ENCODE results near the gene ARFGAP2. TPM values are rescaled to one million over a fixed set of nuclear protein-coding genes. Genes with fewer than 3 reads are reported as not detected.

Gene ARFGAP2
- polyA plus RNA-seq, 4 donors = 53.0 to 73.1 (median 64.4) TPM

DNA sequence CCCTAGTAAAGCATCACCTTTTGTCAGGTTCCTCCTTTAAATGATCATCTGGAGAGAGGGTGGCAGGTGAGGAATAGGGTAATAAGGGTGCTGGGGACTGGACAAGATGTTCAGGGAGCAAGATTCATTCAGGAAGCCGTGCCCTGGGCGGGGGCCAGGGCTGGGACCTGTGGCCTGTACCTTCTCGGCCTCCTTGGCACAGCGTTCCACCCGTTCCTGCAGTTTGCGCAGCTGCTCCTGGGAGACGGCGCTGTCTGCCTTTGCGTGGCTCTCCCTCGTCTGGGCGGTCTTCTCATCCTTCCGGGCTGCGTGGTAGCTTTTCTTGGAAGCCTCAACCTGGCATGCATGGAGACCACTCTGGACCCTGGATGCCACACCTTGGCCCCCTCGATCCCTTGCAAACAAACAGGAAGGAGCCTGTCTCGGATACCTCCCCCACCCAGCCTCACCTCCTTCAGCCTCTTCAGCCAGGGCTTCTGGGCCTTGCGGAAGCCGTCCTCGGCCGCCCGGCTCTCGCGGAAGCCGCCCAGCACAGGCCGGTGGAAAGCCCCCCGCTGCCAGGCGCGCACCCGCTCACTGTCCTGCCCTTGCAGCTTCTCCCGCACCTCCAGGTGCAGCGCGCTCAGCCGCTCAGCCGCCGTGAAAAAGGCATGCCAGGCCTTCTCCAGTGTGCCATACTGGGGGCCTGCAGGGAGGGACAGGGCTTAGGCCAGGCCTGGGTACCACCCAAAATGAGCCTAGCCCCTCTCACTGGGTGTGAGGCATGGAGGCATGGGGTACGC lies 3.5 kb upstream of the ARFGAP2 start:
- Histone ChIP-seq H3K27me3 (ENCODE audit: control insufficient read depth in 3 of 3, insufficient read depth in 3 of 3, low read length in 3 of 3) (peaks cover 0 to 4% (median 0%) of the 10 kb centered on the region in 3 donors), H3K4me1 (ENCODE audit: control insufficient read depth in 3 of 3, insufficient read depth in 2 of 3, low read depth in 1 of 3, low read length in 2 of 3) (peaks cover 2 to 43% (median 6%) of the 10 kb centered on the region in 3 donors), H3K9me3 (ENCODE audit: control insufficient read depth in 2 of 2, insufficient read depth in 1 of 2, low read depth in 1 of 2, low read length in 1 of 2) (no peaks in the 10 kb centered on the region), H3K36me3 (ENCODE audit: control insufficient read depth in 3 of 3, insufficient read depth in 2 of 3, low read depth in 1 of 3, low read length in 3 of 3) (peaks cover 0 to 75% (median 0%) of the 10 kb centered on the region in 3 donors), H3K4me3 (ENCODE audit: low read depth in 1 of 3, low read length in 3 of 3) (no peak overlapping the region), H3K27ac (ENCODE audit: low read depth in 1 of 3, low read length in 2 of 3) (no peak overlapping the region)
- 93 to 95% (median 94%) methylated on average over 35 of the region's 35 CpGs for WGBS, 3 donors
- DNase-seq (no peak), FAIRE-seq (no peak)

- 93 to 100% (median 94%) methylated on average over 1 of the region's 1 CpG for WGBS, 3 donors
- FAIRE-seq (no peak), DNase-seq (peak; percentile 52 to 53)
- H3K36me3 ChIP-seq (ENCODE audit: control insufficient read depth in 3 of 3, insufficient read depth in 2 of 3, low read depth in 1 of 3, low read length in 3 of 3) = peaks cover 0 to 80% (median 0%) of the 10 kb centered on the region in 3 donors
- peaks cover 2 to 41% (median 6%) of the 10 kb centered on the region in 3 donors for H3K4me1 ChIP-seq (ENCODE audit: control insufficient read depth in 3 of 3, insufficient read depth in 2 of 3, low read depth in 1 of 3, low read length in 2 of 3)
- H3K9me3 ChIP-seq (ENCODE audit: control insufficient read depth in 2 of 2, insufficient read depth in 1 of 2, low read depth in 1 of 2, low read length in 1 of 2) = no peaks in the 10 kb centered on the region
- no peaks in the 10 kb centered on the region for H3K27me3 ChIP-seq (ENCODE audit: control insufficient read depth in 3 of 3, insufficient read depth in 3 of 3, low read length in 3 of 3)
- no peak overlapping the region for H3K4me3 ChIP-seq (ENCODE audit: low read depth in 1 of 3, low read length in 3 of 3)
- no peak overlapping the region for H3K27ac ChIP-seq (ENCODE audit: low read depth in 1 of 3, low read length in 2 of 3)
These were observed 2.9 kb upstream of the ARFGAP2 start for GRCh38 chr11:47179655-47179991.

DNA sequence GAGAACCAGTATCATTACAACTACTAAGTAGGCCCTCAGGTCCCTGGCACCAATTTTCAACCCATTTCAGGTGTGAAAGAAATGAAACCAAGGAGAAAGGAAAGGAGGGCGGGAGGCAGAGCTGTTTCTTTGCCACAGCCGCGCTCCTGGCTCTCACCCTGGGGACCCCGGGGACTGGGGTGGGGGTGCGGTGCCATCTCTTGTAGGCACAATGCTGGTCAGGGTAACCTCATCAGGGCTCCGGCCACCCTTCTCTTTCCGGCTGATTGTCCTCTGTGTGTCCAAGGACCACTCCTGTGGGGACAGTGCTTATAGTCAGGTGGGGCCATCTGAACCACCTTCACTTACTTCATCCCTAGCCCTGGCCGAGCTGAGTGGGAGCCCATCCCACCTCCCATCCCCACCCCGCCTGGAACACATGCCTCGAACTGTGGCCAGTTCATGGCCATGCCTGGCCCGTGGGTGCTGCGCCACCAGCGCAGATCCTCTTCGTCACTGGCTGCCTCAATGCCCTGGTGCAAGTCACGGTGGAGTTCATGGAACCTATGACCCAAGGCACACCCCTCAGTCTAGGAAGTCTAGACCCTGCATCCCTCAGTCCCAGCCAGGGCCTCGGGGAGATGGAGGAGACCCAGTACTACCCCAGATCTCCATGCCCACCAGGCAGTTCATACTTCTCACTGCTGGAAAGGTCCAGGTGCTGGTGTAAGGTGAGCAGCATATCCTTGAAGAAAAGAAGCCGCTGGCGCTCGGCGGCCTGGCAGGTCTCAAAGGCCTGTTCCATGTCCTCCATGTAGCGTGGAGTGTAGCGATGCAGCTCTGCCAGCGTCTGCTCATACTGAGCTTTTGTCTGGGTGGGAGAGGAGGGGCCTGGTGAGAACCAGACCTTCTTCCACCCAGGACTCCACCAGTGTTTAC lies 2.3 kb upstream of the ARFGAP2 start:
- no peaks in the 10 kb centered on the region for H3K27me3 ChIP-seq (ENCODE audit: control insufficient read depth in 3 of 3, insufficient read depth in 3 of 3, low read length in 3 of 3)
- DNase-seq (no peak), FAIRE-seq (no peak)
- H3K36me3 ChIP-seq (ENCODE audit: control insufficient read depth in 3 of 3, insufficient read depth in 2 of 3, low read depth in 1 of 3, low read length in 3 of 3) = peaks cover 0 to 77% (median 2%) of the 10 kb centered on the region in 3 donors
- peak overlapping the region in 1 of 3 donors; percentile 84 for H3K27ac ChIP-seq (ENCODE audit: low read depth in 1 of 3, low read length in 2 of 3)
- no peak overlapping the region for H3K4me3 ChIP-seq (ENCODE audit: low read depth in 1 of 3, low read length in 3 of 3)
- no peaks in the 10 kb centered on the region for H3K9me3 ChIP-seq (ENCODE audit: control insufficient read depth in 2 of 2, insufficient read depth in 1 of 2, low read depth in 1 of 2, low read length in 1 of 2)
- WGBS, 3 donors = 93 to 94% (median 94%) methylated on average over 23 of the region's 23 CpGs
- peaks cover 2 to 35% (median 6%) of the 10 kb centered on the region in 3 donors for H3K4me1 ChIP-seq (ENCODE audit: control insufficient read depth in 3 of 3, insufficient read depth in 2 of 3, low read depth in 1 of 3, low read length in 2 of 3)

- Histone ChIP-seq H3K9me3 (ENCODE audit: control insufficient read depth in 2 of 2, insufficient read depth in 1 of 2, low read depth in 1 of 2, low read length in 1 of 2) (no peaks in the 10 kb centered on the region), H3K36me3 (ENCODE audit: control insufficient read depth in 3 of 3, insufficient read depth in 2 of 3, low read depth in 1 of 3, low read length in 3 of 3) (peaks cover 2 to 76% (median 4%) of the 10 kb centered on the region in 3 donors), H3K4me3 (ENCODE audit: low read depth in 1 of 3, low read length in 3 of 3) (no peak overlapping the region), H3K27me3 (ENCODE audit: control insufficient read depth in 3 of 3, insufficient read depth in 3 of 3, low read length in 3 of 3) (no peaks in the 10 kb centered on the region), H3K27ac (ENCODE audit: low read depth in 1 of 3, low read length in 2 of 3) (peak overlapping the region in 2 of 3 donors; percentile 84 to 98), H3K4me1 (ENCODE audit: control insufficient read depth in 3 of 3, insufficient read depth in 2 of 3, low read depth in 1 of 3, low read length in 2 of 3) (peaks cover 2 to 30% (median 6%) of the 10 kb centered on the region in 3 donors)
- 72 to 87% (median 81%) methylated on average over 11 of the region's 11 CpGs for WGBS, 3 donors
- FAIRE-seq (no peak), DNase-seq (peak in 1 of 2 donors; percentile 54)
These were observed 1.6 kb upstream of the ARFGAP2 start for GRCh38 chr11:47178316-47178715.

DNA sequence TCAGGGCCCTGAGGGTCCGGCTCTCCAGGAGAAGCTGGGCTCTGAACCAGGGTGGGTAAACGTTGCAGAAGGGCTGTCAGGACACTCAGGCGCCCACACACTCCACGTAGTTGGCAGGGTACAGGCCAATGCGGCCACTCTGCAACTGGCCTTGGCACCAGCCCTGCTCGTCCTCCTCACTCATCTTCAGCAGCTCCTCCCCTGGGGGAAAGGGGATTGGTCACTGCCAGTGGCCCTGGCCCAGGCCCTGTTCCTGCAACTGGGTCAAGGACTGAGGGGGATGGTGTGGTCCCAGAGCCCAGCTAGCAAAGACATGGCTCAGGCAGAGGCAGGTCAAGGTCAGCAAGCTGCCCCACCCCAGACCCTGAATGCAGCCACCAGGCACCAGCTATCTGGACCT lies 1.2 kb upstream of the ARFGAP2 start:
- FAIRE-seq (no peak), DNase-seq (no peak)
- Histone ChIP-seq H3K4me1 (ENCODE audit: control insufficient read depth in 3 of 3, insufficient read depth in 2 of 3, low read depth in 1 of 3, low read length in 2 of 3) (peaks cover 2 to 26% (median 6%) of the 10 kb centered on the region in 3 donors), H3K27me3 (ENCODE audit: control insufficient read depth in 3 of 3, insufficient read depth in 3 of 3, low read length in 3 of 3) (no peaks in the 10 kb centered on the region), H3K9me3 (ENCODE audit: control insufficient read depth in 2 of 2, insufficient read depth in 1 of 2, low read depth in 1 of 2, low read length in 1 of 2) (no peaks in the 10 kb centered on the region), H3K36me3 (ENCODE audit: control insufficient read depth in 3 of 3, insufficient read depth in 2 of 3, low read depth in 1 of 3, low read length in 3 of 3) (peaks cover 4 to 76% (median 6%) of the 10 kb centered on the region in 3 donors), H3K4me3 (ENCODE audit: low read depth in 1 of 3, low read length in 3 of 3) (no peak overlapping the region), H3K27ac (ENCODE audit: low read depth in 1 of 3, low read length in 2 of 3) (peak overlapping the region; percentile 84 to 98 (median 91))
- WGBS, 3 donors = 59 to 71% (median 66%) methylated on average over 6 of the region's 6 CpGs

DNA sequence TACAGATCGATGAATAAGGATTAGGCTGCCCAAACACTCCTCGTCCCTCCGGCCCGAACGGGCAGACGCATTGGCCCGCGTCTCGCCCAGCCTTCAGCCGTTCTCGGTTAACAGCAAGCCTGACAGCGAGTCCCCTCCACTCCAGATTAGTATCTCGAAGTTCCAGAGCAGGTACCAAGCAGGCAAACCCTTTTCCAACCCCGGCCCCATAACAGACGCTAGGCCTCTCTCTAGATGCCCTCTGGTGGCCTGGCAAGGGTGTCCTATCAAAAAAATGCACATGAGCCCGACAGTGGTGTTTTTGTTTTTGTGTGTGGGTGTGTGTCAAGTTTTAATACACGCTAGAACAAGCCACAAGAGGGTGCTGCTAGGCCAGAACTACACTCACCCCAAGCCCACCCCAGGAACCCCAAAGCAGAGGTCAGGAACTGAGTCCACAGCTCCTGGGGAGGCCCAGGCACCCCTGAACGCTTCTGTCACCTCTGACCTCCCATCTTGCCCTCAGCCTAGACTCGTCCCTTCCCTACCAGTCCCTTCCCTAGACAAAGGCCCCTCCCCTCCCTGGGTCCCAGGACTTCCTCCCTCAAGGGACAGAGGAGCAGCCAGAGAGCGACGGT lies 658 bp upstream of the ARFGAP2 start:
- peak in 1 of 2 donors; percentile 81 for DNase-seq
- no peak for FAIRE-seq
- H3K36me3 ChIP-seq (ENCODE audit: control insufficient read depth in 3 of 3, insufficient read depth in 2 of 3, low read depth in 1 of 3, low read length in 3 of 3) = peaks cover 5 to 76% (median 6%) of the 10 kb centered on the region in 3 donors
- no peaks in the 10 kb centered on the region for H3K9me3 ChIP-seq (ENCODE audit: control insufficient read depth in 2 of 2, insufficient read depth in 1 of 2, low read depth in 1 of 2, low read length in 1 of 2)
- peak overlapping the region; percentile 84 to 98 (median 91) for H3K27ac ChIP-seq (ENCODE audit: low read depth in 1 of 3, low read length in 2 of 3)
- H3K27me3 ChIP-seq (ENCODE audit: control insufficient read depth in 3 of 3, insufficient read depth in 3 of 3, low read length in 3 of 3) = no peaks in the 10 kb centered on the region
- peak overlapping the region; percentile 52 to 71 (median 60) for H3K4me3 ChIP-seq (ENCODE audit: low read depth in 1 of 3, low read length in 3 of 3)
- H3K4me1 ChIP-seq (ENCODE audit: control insufficient read depth in 3 of 3, insufficient read depth in 2 of 3, low read depth in 1 of 3, low read length in 2 of 3) = peaks cover 2 to 26% (median 6%) of the 10 kb centered on the region in 3 donors
- WGBS, 3 donors = 2 to 3% (median 2%) methylated on average over 21 of the region's 21 CpGs

- FAIRE-seq = no peak
These were observed 842 bp downstream of the ARFGAP2 start for GRCh38 chr11:47175746-47176327.

More at GRCh38 chr11:47175746-47176327, 842 bp downstream of the ARFGAP2 start:
- Histone ChIP-seq H3K4me3 (ENCODE audit: low read depth in 1 of 3, low read length in 3 of 3) (peak overlapping the region; percentile 66 to 99 (median 83)), H3K36me3 (ENCODE audit: control insufficient read depth in 3 of 3, insufficient read depth in 2 of 3, low read depth in 1 of 3, low read length in 3 of 3) (peaks cover 10 to 75% (median 12%) of the 10 kb centered on the region in 3 donors), H3K27me3 (ENCODE audit: control insufficient read depth in 3 of 3, insufficient read depth in 3 of 3, low read length in 3 of 3) (no peaks in the 10 kb centered on the region), H3K4me1 (ENCODE audit: control insufficient read depth in 3 of 3, insufficient read depth in 2 of 3, low read depth in 1 of 3, low read length in 2 of 3) (peaks cover 2 to 26% (median 6%) of the 10 kb centered on the region in 3 donors), H3K27ac (ENCODE audit: low read depth in 1 of 3, low read length in 2 of 3) (peak overlapping the region in 2 of 3 donors; percentile 83 to 94), H3K9me3 (ENCODE audit: control insufficient read depth in 2 of 2, insufficient read depth in 1 of 2, low read depth in 1 of 2, low read length in 1 of 2) (no peaks in the 10 kb centered on the region)
- no peak for DNase-seq
- 18 to 29% (median 19%) methylated on average over 14 of the region's 14 CpGs for WGBS, 3 donors

Data from small intestine (tissue), 7 donors.